ENCODE measurements around the gene IKZF1.

Gene IKZF1

DNA sequence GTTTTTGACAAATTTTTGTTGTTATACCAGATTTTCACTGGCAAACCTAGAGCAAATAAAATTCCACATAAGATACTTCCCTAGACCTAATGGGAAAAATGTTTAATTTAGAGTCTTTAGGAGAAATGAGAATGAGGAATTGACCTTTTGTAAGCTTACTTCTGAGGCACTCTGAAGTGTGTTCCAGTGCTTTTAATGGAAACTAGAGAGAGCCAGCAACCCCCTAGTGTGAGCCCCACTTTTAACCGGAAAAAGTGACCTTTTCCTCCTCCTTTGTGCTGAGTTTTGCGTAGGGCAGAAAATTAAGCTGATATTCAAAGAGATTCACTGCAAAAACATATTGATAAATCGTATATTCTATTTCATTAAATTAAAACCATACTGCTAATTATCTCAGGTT, 5.2 kb downstream of the IKZF1 start:
- peak; percentile 27 for DNase-seq

DNA sequence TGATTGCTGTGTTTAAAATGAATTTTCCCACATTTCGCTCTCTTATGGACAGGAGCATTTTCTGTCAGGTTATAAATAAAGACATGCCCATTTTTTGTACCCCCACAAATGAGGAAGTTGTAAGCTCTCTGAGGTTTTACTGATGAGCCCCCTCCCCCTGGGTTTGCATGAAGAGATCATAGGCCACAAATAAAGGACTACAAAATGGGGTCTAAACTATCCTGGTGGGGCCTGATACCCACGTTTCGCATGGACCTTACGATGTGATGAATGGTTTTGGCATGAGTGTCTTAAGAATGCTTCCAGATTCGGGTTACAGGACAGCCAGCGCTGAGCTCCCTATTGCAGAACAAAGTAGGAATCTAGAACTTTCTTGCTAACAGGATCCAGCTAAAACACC, 5.8 kb downstream of the IKZF1 start:
- peak; percentile 27 for DNase-seq

DNA sequence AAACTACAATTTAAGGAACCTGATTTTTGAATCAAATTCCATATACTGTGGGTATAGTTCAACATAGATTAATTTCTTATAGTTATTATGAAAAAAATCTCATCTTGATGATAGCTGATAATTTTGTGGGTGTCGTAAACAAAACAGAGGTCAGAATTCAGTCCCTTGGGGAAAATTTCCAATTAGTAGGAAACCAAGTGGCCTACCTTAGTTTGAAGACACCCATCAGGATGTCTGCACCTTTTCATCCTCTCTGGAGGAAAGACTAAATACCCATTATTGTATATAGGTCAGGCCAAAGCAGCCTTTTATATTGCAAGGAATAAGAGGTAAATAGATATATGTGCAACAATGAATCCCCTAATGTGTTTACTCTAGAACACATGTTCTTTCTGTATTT, 6.4 kb downstream of the IKZF1 start:
- no peak for DNase-seq

DNA sequence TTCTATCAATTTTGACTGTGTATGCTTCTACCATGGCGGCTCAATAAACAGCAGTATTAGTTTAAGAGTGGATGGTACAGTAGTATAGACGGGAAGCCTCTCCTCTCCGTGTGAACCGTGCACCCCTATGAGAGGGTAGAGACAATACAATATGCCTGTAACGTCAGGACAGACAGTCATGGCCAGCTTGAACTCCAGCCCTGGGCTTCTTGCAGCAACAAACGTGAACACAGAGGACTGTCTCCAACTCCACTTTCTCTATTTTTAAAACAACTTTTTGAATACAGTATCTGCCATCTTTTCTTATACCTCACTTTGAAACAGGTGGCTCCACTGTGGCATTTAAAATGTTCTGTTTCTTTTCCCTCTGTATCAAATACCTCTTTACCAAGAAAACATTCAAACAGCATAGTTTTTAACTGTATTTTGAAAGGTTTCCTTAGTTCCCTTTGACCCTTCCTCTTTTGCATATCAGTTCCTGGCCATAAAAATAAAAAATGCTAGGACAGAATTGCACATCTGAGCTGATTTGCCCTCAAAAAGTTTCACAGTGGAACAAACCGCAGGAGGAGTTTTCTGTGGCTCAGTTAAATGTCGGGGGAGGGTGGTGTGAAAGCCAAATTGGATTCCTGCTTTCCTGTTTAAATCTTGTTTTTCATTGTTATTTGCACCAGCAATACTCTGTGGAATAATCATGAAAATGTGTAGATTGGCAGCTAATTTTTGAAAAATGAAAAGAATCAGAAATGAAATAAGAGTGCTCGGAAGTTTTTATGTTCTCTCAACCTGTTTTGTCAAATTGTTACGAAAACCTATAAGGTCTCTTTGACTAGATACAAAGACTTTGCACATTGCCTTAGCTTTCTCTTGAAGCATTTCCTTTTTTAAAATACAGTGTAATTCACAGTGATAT, 8.0 kb downstream of the IKZF1 start:
- peak; percentile 39 for DNase-seq

DNA sequence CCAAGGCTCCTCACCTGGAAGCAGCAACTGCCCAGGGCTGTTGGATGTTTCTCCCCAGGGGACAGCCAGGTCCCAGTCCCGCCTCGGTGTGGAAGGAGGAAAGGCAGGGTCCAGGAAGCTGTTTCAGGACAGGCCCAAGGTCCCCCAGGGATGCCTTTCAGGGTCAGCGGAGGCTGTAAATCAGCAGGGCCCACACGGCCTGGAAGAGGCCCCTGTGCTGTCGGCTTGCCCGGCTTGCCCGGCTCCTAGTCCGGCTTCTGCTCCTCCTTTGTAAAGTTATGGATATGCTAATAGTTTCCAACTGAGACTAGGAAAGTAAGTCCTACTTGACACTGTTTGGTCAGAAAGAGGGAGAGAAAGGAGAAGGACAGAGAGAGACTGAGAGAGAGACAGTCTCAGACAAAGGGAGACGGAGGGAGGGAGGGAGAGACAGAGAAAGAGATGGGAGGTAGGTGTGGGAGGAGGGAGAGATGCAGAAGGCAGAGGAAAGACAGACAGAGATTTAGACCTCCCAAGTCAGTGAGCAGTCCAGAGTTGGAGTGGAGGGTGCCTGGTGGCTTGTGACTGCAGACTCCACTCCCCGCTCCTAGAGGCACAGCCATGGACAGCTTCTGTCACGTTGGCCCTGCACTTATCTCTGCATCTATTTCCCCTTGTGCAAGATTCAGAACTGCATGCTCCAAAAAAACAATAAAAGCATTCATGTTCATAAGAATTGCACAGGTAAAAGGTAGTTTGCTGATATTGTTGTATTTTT, 10.5 kb downstream of the IKZF1 start:
- DNase-seq, result peak; percentile 42

DNA sequence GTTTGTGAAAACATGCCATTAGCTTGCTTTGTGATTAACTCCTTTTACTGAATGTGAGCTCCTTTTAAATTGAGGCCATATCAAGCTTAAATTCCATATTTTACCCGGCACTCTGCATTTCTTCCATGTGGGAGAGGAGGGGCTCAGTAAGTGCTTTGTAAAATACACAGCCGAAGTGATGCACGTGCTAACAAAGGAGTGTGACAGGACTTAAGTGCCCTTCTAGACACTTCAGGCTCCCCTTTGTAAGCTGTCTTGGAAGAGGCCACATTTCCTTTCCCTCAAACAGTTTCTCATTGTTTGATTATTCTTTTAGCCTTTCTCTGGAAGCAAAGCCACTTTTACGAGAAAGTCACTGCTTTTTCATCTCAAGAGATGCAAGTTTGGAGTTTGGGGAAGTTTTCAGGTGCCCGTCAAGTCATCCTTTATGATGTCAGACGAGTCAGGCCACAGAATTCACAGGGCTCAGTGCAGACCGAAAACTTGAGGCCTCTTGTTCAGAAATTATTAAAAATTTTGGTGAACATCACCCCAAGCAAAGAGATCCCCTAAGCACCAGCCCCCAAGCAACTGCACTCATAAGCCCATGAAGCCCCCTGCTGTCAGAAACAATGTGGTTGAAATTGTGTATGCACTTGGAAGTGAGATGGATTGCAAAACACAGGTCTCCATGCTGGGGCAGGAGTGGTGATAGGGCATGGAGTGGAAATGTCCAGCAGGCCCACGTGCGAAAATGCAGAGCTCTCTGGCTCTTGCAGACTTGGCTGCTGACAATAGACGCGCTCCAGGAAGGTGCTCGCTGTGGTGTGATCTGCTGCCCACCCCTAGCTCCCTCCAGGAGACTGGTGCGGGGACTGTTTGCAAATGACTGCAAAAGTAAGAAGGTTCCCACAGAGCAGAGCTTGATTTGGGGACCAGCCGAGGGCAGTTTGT, 11.5 kb downstream of the IKZF1 start:
- peak; percentile 52 for DNase-seq

DNA sequence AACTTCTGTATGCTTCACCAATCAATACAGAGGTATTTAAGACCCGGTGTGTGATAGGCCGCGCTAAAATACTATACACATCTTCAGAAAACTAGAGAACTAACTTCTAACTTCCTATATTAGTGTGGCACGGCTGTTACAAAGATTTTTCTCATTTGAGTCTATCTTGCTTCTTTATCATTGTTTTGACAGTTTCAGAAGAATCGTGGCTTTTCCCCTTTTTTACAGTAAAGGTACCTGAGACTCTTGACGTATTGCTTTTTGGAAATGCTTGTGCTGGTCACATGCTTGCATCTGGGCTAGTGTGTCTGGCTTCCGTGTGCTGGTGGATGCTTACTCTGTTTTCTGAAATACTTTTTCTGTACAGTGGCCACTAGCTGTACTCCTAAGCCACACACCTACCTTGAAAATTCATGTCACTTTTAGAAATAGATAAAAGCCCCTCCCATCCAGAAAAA, 12.7 kb downstream of the IKZF1 start:
- peak; percentile 88 for DNase-seq

DNA sequence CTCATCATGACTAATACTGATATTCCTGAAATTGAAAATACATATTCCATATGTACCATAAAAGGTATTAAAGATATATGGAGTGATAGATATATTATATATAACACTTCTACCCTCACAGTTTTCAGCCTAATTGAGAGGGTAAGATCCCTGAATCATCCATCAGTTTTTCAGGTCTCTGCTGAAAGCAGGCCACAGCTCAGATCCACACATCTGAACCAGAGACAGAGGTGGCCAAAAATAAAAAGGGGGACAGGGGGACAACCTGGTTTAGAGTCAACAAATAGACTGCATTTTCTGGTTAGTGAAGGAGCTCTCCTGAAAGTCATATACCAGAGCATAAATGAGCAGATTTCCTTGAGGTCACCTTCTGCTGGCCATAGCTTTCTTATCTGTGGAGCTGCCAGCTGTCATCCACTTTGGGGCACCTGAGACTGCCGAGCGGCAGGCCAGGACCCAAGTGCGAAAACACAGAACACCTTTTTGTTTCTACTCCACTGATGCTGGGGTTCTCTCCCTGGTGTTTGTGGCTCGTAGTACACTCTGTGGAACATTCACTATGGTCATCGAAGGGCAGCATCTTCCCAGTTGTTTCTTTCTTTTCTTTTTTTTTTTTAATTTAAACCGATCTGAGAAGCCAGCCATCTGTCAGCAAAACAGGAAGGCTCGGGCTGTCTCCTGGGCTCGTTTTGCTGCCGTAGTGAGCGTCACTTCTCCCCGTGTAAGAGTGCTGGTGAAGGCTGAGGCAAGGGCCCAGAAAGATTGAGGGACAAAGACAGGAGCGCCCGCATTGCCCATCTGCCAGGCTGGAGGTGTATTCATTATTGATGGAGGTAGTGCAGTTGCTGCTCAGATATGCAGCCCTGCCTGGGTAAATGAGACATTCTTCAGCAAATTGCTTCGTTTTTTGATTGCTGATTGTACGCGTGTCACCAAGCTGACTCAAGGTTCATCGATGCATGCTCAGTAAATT, 13.5 kb downstream of the IKZF1 start:
- DNase-seq, result peak; percentile 55

DNA sequence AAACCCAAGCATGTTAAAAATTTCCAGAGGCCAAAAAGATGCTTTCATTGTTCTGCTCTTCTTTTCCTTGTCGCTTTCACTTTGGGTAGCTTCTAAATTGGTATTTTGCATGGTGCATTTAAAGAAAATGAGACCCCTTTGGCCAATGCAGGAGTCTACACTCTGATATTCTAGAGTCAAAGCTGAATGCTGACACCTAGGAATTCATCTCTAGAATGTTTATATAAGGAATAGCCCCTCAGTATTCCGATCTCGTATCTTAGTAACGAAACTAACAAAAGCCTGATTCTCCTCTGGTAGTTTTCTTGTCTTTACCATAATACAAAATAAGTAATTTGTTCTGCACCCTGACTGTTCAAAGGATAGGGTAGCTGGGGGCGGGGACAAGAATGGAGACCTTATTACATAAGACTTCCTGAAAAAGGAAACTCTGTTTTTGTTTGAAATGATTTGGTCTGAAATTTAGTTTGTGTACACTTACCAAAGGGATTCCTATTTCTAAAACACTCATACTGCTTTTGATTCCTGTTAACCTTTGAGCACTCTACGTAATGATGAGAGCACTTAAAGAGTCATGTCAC, 17.1 kb downstream of the IKZF1 start:
- DNase-seq, result peak; percentile 80

DNA sequence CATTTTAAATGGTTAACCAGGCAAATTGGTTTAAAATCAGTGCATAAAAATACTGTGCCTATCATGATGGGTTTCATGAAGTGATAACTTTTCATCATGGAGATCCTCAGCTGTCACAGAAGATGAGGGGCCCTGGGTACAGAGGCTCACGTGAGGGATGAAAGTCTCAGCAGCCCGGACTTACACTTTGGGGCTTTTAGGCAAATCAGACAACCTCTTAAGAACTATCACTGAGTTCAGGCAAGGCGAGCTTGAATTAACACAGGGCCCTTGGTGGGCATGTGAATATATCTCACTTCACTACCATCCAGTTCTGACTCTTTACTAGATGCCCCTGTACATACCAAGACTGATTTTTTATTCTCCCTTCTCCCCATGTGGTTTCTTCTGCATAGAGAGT, 19.6 kb downstream of the IKZF1 start:
- no peak for DNase-seq

DNA sequence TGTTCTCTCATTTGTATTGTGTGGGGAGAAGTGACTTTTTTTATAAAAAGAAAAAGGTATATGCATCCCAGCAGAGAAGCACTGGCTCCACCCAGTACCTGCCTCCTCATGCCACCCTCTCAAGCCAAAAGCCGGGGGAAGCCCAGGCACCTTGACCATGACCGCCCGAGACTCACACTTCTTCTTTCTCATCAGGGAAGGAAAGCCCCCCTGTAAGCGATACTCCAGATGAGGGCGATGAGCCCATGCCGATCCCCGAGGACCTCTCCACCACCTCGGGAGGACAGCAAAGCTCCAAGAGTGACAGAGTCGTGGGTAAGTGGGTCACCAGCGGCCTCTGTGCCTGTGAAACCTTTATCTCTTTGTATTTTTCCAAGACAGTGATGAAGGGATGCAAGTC, 22.9 kb downstream of the IKZF1 start:
- DNase-seq, result no peak

DNA sequence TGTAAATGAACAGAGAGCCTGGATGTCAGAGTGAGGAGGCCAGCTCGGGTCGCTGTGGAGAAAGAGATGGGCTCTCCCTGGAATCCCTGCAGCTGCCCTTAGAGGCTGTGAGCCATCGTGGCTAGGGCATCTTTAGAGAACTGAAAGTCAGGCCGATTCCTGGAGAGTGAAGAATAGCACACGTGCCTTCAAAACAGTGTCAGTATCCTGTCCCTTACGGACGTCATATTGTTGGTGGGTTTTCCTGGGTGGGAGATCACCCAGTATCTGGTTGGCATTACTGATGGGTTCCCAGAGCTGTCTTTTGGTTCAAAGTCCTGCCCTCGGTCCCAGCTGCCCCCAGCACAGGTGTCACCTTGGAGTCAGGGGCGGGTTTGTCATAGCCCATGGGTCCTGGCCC, 25.3 kb downstream of the IKZF1 start:
- DNase-seq, result no peak

DNA sequence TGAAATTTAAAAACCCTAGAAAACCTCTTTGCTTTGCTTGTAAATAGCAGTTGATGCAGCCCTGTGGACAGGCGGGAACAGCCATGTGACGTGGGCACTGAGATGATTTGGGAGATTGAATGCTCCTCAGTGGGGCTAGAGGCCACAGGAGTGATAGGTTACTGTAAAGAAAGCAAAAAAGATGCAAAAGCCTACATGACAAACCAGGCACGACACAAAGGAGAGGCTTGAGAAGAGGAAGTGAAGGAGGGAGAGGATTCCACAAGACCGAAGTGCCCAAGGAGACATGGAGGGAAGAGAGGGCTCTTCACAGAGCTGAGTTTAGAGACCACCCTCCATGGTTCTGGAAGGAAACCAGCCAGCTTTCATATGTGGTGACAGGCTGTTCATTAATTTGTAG, 25.7 kb downstream of the IKZF1 start:
- DNase-seq, result peak; percentile 28

DNA sequence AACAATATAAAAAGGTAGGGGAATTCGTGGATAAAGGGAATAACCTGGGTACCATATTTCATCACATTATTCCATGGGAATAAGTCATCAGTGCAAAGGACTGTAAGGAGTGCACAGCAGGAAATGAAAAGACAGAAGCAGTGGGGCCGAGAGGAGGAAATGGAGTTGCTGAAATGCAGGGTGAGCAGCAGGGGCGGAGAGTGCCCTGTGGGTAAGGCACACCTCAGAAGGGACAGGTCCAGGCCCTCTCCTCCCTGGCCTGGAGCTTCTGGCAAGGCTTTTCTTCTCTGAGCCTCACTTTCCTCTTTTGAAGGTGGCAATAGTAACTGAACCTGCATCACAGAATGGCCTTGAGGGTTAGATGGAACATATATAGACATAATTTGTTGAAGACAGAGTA, 26.2 kb downstream of the IKZF1 start:
- peak; percentile 42 for DNase-seq

DNA sequence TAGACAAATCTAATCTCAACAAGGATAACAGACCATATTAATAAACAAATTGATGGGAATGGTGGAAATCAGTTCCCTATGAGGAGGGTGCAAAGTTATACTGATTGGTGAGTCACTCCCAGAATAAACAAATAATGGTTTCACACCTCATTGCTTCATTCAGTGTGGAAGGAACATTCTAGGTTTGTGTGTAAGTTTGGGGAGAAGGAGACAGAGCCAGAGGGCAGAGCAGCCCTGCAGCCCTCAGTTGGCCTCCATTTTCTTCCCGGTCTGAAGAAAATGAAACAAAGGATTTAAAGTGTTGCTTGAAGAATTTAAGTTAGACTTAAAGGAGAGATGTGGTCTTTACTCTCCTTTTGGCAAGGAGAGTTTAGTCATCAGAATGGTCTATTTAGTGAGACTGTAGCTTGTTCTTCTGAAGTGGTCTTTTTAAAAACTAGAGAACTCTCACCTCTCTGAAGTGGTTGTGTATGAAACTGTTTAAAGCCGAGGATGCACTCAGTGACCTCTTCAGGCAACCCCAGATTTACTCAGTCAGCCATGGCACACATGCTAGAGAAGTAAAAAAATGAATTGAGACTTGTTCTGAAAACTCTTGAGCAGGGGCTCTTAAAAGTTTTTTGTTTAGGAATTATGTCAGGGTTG, 27.2 kb downstream of the IKZF1 start:
- DNase-seq, result peak; percentile 79

DNA sequence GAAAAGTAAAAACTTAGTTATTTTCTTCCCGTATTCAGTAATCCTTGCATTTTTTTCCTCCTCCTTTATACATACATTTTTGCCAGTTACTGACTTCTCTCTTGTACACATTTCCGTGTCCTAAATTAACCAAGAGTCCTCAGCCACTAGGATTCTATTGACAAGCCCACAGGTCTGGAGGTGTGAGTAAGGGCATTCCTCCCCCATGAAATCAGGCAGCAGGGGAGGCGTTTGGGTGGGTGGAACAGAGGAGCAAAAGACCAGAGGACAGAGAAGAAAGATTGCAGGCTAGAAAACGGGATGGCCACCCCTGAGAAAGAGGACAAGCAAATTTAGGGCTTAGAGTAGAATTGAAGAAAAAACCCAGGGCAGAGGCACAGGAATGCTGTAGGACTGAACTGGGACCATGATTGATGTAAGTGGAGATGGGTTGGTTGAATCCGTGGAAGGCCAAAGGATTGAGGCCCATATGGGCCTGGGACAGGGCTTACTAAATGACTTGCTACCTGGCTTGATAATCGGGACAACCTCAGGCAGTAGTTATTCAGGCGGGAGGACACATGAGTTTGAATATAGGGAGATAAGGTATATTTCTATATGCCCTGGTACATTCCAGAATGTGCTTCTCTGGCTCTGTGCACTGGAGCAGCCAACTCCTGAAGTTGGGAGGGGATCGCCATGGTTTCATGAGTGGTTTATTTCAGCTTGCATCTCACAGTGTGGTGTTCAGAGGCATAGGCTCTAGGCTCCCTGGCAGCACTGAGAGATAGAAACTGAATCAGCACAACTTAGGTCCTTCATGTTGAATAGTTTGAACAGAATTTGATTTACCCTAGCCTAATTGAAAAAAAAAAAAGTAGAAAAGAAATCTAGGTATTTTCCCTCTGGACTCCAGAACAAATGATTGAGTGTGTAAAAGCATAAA, 28.0 kb downstream of the IKZF1 start:
- peak; percentile 41 for DNase-seq

DNA sequence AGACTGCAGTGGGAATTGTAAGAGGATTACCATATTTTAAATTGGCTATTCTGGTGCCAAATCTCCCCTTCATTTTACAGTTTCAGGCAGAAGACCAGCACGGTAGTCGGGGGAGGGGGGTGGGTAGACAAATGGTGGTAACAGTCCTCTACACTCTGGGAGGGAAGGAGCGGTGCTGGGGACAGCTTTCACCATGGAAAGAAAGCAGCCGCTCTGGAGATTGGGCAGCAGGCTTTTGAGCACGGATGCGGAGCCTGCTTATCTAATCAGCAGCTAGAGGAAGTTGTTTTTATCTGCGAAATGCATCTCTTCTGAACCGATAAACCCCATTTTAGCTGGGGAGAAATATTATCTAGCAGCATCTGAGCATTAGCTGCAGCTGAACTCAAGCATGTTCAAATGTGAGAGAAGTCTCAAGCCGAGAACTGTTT, 28.7 kb downstream of the IKZF1 start:
- DNase-seq, result peak; percentile 83

DNA sequence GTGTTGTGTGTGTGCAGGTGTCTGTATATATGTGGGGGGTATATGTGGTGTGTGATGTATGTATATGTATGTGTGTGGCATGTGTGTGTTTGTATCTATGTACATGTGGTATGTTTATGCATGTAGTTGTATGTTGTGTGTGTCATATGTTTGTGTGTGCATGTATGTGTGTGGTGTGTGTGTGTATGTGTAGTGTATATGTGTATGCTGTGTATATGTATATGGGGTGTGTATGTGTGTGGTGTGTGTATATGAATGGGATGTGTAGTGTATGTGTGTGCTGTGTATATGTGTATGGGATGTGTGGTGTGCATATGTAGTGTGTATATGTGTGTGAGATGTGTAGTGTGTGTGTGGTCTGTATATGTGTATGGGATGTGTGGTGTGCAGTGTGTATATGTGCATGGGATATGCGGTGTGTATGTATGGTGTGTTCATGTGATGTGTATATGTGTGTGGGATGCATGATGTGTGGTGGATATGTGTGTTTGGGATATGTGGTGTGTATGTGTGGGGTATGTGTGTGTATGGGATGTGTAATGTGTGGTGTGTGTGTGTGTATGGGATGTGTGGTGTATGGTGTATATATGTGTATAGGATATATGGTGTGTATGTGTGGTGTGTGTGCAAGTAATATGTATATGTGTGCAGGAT, 30.0 kb downstream of the IKZF1 start:
- DNase-seq, result no peak

DNA sequence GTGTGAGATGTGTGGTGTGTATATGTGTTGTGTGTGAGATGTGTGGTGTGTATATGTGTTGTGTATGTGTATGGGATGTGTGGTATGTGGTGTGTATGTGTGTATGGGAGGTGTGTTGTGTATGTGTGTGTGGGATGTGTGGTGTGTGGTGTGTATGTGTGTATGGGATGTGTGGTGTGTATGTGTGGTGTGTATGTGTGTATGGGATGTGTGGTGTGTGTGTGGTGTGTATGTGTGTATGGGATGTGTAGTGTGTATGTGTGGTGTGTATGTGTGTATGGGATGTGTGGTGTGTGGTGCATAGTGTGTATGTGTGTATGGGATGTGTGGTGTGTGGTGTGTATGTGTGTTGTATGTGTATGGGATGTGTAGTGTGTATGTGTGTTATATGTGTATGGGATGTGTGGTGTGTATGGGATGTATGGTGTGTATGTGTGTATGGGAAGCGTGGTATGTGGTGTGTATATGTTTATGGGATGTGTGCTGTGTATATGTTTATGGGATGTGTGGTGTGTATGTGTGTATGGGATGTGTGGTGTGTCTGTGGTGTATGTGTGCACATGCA, 30.8 kb downstream of the IKZF1 start:
- no peak for DNase-seq
